ENCODE results near the gene TMEM145. TPM values are rescaled to one million over a fixed set of nuclear protein-coding genes. Genes with fewer than 3 reads are reported as not detected.
"Not testable (repeated sequence)": the region's sequence is repeated elsewhere in the genome, so short reads cannot be mapped to it uniquely, and the experiment has no call there.

TMEM145 gene
- total RNA-seq, 1 donor from 2014 or later: not detected

DNA sequence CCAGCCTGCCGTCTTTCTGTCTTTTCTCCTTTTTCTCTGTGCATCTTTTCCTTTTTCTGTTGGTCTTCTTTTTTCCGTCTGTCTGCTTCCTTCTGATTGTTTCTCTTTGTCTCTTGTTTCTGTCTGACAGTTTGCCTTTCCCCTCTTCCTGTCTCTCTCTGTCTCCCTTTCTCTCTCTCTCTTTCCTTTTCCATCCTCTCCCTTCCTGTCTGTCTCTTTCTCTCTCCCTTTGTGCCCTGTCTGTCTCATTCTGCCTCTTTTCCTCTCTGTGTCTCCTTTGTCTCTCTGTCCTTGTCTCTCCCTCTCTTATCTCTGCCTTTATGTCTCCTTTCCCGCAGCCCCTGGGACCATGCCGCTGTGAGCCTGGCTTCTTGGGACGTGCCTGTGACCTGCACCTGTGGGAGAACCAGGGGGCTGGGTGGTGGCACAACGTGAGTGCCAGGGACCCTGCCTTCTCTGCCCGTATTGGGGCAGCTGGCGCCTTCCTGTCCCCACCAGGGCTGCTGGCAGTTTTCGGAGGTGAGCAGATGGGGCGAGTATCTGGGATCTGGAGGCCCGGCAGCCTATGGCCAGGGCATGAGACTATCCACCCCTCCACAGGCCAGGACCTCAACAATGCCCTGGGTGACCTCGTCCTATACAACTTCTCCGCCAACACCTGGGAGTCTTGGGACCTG lies 21.7 kb downstream of the TMEM145 start:
- Histone ChIP-seq H3K4me2 (ENCODE audit: low read length) (no peak overlapping the region), H3K36me3 (ENCODE audit: insufficient read depth, low read length) (no peaks in the 10 kb centered on the region), H2AFZ (ENCODE audit: low read depth, low read length) (no peak overlapping the region), H3K79me2 (ENCODE audit: insufficient read depth, low read length) (peaks cover 13% of the 10 kb centered on the region), H3K4me1 (ENCODE audit: insufficient read depth, low read length) (no peaks in the 10 kb centered on the region), H3K27ac (ENCODE audit: low read depth, low read length) (no peak overlapping the region), H3K9me3 (ENCODE audit: insufficient read depth, low read depth, low read length) (no peaks in the 10 kb centered on the region), H3K9ac (ENCODE audit: low read length) (no peak overlapping the region), H3K4me3 (ENCODE audit: insufficient read depth, low read depth, low read length) (no peak overlapping the region), H3K27me3 (ENCODE audit: insufficient read depth, low read length) (no peaks in the 10 kb centered on the region), H4K20me1 (ENCODE audit: insufficient read depth, low read length) (peaks cover 31% of the 10 kb centered on the region)
- Mint-ChIP-seq H3K9me3 (ENCODE audit: unreplicated experiment) (no peaks in the 10 kb centered on the region), H3K4me3 (ENCODE audit: unreplicated experiment) (no peak overlapping the region), H3K4me1 (ENCODE audit: low read depth, unreplicated experiment) (peaks cover 7% of the 10 kb centered on the region), H3K36me3 (ENCODE audit: low read depth, unreplicated experiment) (peaks cover 6% of the 10 kb centered on the region), H3K27me3 (ENCODE audit: low read depth, unreplicated experiment) (no peaks in the 10 kb centered on the region), H3K27ac (ENCODE audit: unreplicated experiment) (no peak overlapping the region)
- FAIRE-seq (no peak), DNase-seq (ENCODE audit: low read depth) (no peak)
- TF ChIP-seq, protein P1, sequence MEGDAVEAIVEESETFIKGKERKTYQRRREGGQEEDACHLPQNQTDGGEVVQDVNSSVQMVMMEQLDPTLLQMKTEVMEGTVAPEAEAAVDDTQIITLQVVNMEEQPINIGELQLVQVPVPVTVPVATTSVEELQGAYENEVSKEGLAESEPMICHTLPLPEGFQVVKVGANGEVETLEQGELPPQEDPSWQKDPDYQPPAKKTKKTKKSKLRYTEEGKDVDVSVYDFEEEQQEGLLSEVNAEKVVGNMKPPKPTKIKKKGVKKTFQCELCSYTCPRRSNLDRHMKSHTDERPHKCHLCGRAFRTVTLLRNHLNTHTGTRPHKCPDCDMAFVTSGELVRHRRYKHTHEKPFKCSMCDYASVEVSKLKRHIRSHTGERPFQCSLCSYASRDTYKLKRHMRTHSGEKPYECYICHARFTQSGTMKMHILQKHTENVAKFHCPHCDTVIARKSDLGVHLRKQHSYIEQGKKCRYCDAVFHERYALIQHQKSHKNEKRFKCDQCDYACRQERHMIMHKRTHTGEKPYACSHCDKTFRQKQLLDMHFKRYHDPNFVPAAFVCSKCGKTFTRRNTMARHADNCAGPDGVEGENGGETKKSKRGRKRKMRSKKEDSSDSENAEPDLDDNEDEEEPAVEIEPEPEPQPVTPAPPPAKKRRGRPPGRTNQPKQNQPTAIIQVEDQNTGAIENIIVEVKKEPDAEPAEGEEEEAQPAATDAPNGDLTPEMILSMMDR (IDR thresholded peaks at IDR 0.05; ENCODE audit: insufficient read depth, low read depth, low read length): no peak
- TF ChIP-seq EZH2 (IDR thresholded peaks at IDR 0.05; ENCODE audit: insufficient read depth, low read length): no peak

DNA sequence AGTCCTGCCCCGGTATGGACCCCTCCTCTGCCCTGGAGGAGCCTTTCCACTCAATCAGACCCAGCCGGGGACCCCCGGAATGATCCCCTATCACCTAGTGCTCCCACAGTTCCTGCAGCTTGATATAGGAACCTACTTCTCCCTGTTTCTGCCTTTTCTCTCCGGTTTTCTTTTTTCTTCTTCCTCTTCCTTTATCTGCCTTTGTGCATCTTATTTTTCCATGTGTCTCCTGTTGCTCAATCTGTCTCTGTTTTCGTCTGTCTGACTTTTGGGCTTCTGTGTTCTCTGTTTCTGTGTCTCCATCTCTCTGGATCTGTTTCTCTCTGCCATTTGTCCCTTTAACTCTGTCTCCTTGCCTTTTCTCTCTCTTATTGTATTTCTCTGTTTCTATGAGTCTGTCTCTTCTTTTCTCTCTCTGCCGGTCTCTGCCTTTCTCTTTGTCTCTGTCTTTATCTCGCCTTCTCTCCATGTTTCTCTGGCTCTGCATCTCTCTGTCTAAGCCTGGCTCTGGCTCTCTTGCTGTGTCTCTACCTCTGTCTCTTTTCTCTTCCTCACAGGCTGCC lies 22.3 kb downstream of the TMEM145 start:
- no peak for TF ChIP-seq EZH2 (IDR thresholded peaks at IDR 0.05; ENCODE audit: insufficient read depth, low read length)
- TF ChIP-seq, protein P1 (IDR thresholded peaks at IDR 0.05; ENCODE audit: insufficient read depth, low read depth, low read length): no peak
- DNase-seq (ENCODE audit: low read depth): no peak
- Histone ChIP-seq H3K4me3 (ENCODE audit: insufficient read depth, low read depth, low read length) (no peak overlapping the region), H3K27ac (ENCODE audit: low read depth, low read length) (no peak overlapping the region), H3K9me3 (ENCODE audit: insufficient read depth, low read depth, low read length) (no peaks in the 10 kb centered on the region), H3K9ac (ENCODE audit: low read length) (no peak overlapping the region), H3K27me3 (ENCODE audit: insufficient read depth, low read length) (no peaks in the 10 kb centered on the region), H4K20me1 (ENCODE audit: insufficient read depth, low read length) (peaks cover 24% of the 10 kb centered on the region), H3K4me2 (ENCODE audit: low read length) (no peak overlapping the region), H3K79me2 (ENCODE audit: insufficient read depth, low read length) (peaks cover 9% of the 10 kb centered on the region), H3K36me3 (ENCODE audit: insufficient read depth, low read length) (no peaks in the 10 kb centered on the region), H2AFZ (ENCODE audit: low read depth, low read length) (no peak overlapping the region), H3K4me1 (ENCODE audit: insufficient read depth, low read length) (no peaks in the 10 kb centered on the region)
- H3K27me3 Mint-ChIP-seq (ENCODE audit: low read depth, unreplicated experiment): no peaks in the 10 kb centered on the region
- H3K27ac Mint-ChIP-seq (ENCODE audit: unreplicated experiment): no peak overlapping the region
- no peak for FAIRE-seq
- H3K36me3 Mint-ChIP-seq (ENCODE audit: low read depth, unreplicated experiment): peaks cover 6% of the 10 kb centered on the region
- H3K4me1 Mint-ChIP-seq (ENCODE audit: low read depth, unreplicated experiment): peaks cover 2% of the 10 kb centered on the region
- no peaks in the 10 kb centered on the region for H3K9me3 Mint-ChIP-seq (ENCODE audit: unreplicated experiment)
- no peak overlapping the region for H3K4me3 Mint-ChIP-seq (ENCODE audit: unreplicated experiment)

- Mint-ChIP-seq H3K4me3 (ENCODE audit: unreplicated experiment) (no peak overlapping the region), H3K4me1 (ENCODE audit: low read depth, unreplicated experiment) (no peaks in the 10 kb centered on the region), H3K36me3 (ENCODE audit: low read depth, unreplicated experiment) (peaks cover 6% of the 10 kb centered on the region), H3K27me3 (ENCODE audit: low read depth, unreplicated experiment) (no peaks in the 10 kb centered on the region), H3K27ac (ENCODE audit: unreplicated experiment) (no peak overlapping the region), H3K9me3 (ENCODE audit: unreplicated experiment) (no peaks in the 10 kb centered on the region)
- TF ChIP-seq, protein P1 (IDR thresholded peaks at IDR 0.05; ENCODE audit: insufficient read depth, low read depth, low read length): no peak
- TF ChIP-seq EZH2 (IDR thresholded peaks at IDR 0.05; ENCODE audit: insufficient read depth, low read length): no peak
- Histone ChIP-seq H2AFZ (ENCODE audit: low read depth, low read length) (no peak overlapping the region), H3K79me2 (ENCODE audit: insufficient read depth, low read length) (peaks cover 6% of the 10 kb centered on the region), H3K9ac (ENCODE audit: low read length) (no peak overlapping the region), H3K36me3 (ENCODE audit: insufficient read depth, low read length) (no peaks in the 10 kb centered on the region), H3K9me3 (ENCODE audit: insufficient read depth, low read depth, low read length) (no peaks in the 10 kb centered on the region), H3K4me1 (ENCODE audit: insufficient read depth, low read length) (no peaks in the 10 kb centered on the region), H4K20me1 (ENCODE audit: insufficient read depth, low read length) (peaks cover 19% of the 10 kb centered on the region), H3K27ac (ENCODE audit: low read depth, low read length) (no peak overlapping the region), H3K4me2 (ENCODE audit: low read length) (no peak overlapping the region), H3K4me3 (ENCODE audit: insufficient read depth, low read depth, low read length) (no peak overlapping the region), H3K27me3 (ENCODE audit: insufficient read depth, low read length) (no peaks in the 10 kb centered on the region)
- FAIRE-seq (no peak), DNase-seq (ENCODE audit: low read depth) (no peak)
Measured at GRCh38 chr19:42335971-42336370, 22.9 kb downstream of the TMEM145 start.

GRCh38 chr19:42339126-42339860 lies 26.2 kb downstream of the TMEM145 start:
- H3K9me3 Mint-ChIP-seq (ENCODE audit: unreplicated experiment); H3K36me3 Mint-ChIP-seq (ENCODE audit: low read depth, unreplicated experiment); H3K36me3 ChIP-seq (ENCODE audit: insufficient read depth, low read length); H3K4me3 Mint-ChIP-seq (ENCODE audit: unreplicated experiment); DNase-seq (ENCODE audit: low read depth); H3K9ac ChIP-seq (ENCODE audit: low read length); H3K9me3 ChIP-seq (ENCODE audit: insufficient read depth, low read depth, low read length); H3K79me2 ChIP-seq (ENCODE audit: insufficient read depth, low read length); H3K4me1 Mint-ChIP-seq (ENCODE audit: low read depth, unreplicated experiment); H3K27ac ChIP-seq (ENCODE audit: low read depth, low read length); H2AFZ ChIP-seq (ENCODE audit: low read depth, low read length); H3K4me3 ChIP-seq (ENCODE audit: insufficient read depth, low read depth, low read length); H3K4me2 ChIP-seq (ENCODE audit: low read length); H3K27me3 Mint-ChIP-seq (ENCODE audit: low read depth, unreplicated experiment); H4K20me1 ChIP-seq (ENCODE audit: insufficient read depth, low read length); H3K27me3 ChIP-seq (ENCODE audit: insufficient read depth, low read length); H3K4me1 ChIP-seq (ENCODE audit: insufficient read depth, low read length): not testable (repeated sequence)
- FAIRE-seq: peak; percentile 47
- peak overlapping the region; percentile 11 for H3K27ac Mint-ChIP-seq (ENCODE audit: unreplicated experiment)
